ENCODE results near the gene KIF2B. TPM values are rescaled to one million over a fixed set of nuclear protein-coding genes. Genes with fewer than 3 reads are reported as not detected.

Gene KIF2B
- total RNA-seq, 1 donor from 2014 or later: not detected

DNA sequence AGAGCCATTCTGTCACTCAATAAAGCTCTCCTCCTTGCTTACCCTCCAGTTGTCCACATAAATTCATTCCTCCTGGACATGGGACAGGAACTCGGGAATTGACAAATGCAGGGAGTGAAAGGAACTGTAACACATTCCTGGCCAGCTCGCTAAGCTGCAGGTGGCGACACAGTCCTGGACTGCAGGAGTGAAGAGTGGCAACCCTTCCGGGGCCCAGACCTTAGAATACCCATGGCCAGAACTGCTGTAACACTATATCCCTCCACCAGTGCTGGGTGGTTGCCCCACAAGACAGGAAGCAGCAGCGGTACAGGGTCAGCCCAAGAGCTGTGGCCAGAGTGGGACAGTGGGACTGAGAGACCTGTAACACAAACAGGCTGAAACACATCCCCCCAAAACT, 30.3 kb upstream of the KIF2B start:
- Histone ChIP-seq H2AFZ (replicated peaks) (no peak overlapping the region), H3K27me3 (no peaks in the 10 kb centered on the region), H3F3A (ENCODE audit: low read depth) (no peaks in the 10 kb centered on the region), H4K20me1 (ENCODE audit: low read depth) (no peaks in the 10 kb centered on the region), H3K4me1 (no peaks in the 10 kb centered on the region), H3K36me3 (no peaks in the 10 kb centered on the region), H3K27ac (no peak overlapping the region), H3K4me3 (no peak overlapping the region), H3K9ac (no peak overlapping the region), H3K9me3 (ENCODE audit: low read depth) (no peaks in the 10 kb centered on the region), H3K4me2 (no peak overlapping the region), H3K79me2 (ENCODE audit: low read depth) (no peaks in the 10 kb centered on the region)
- no peaks in the 10 kb centered on the region for H3K9me3 Mint-ChIP-seq
- DNase-seq (ENCODE audit: low spot score): peak; percentile 2
- no peaks in the 10 kb centered on the region for H3K36me3 Mint-ChIP-seq
- no peaks in the 10 kb centered on the region for H3K27me3 Mint-ChIP-seq (ENCODE audit: insufficient read depth, low read depth)
- TF ChIP-seq EZH2 (IDR thresholded peaks at IDR 0.05): no peak
- TF ChIP-seq, protein P1, sequence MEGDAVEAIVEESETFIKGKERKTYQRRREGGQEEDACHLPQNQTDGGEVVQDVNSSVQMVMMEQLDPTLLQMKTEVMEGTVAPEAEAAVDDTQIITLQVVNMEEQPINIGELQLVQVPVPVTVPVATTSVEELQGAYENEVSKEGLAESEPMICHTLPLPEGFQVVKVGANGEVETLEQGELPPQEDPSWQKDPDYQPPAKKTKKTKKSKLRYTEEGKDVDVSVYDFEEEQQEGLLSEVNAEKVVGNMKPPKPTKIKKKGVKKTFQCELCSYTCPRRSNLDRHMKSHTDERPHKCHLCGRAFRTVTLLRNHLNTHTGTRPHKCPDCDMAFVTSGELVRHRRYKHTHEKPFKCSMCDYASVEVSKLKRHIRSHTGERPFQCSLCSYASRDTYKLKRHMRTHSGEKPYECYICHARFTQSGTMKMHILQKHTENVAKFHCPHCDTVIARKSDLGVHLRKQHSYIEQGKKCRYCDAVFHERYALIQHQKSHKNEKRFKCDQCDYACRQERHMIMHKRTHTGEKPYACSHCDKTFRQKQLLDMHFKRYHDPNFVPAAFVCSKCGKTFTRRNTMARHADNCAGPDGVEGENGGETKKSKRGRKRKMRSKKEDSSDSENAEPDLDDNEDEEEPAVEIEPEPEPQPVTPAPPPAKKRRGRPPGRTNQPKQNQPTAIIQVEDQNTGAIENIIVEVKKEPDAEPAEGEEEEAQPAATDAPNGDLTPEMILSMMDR (IDR thresholded peaks at IDR 0.05): no peak
- TF ChIP-seq EZH2phosphoT487 (IDR thresholded peaks at IDR 0.05): no peak
- H3K27ac Mint-ChIP-seq: no peak overlapping the region
- H3K4me3 Mint-ChIP-seq: no peak overlapping the region
- no peaks in the 10 kb centered on the region for H3K4me1 Mint-ChIP-seq

DNA sequence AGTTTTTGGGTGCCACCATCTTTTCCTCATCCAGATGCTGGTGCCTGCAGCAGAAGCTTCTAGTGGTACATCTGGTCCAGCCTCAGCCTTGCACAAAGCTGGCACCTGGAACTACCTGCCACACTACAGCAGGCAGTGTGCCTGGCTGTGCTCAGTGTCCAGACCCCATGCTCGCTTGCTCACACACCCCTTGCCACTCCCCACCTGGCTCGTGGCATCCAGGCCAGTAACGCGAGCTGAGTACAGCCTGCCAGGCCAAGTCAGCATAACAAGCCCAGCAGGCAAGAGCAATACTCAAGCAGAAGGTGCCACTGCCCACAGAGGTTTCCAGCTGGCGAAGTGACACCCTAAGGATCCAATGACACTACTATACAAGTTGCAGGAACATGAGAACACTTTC, 29.7 kb upstream of the KIF2B start:
- Mint-ChIP-seq H3K4me3 (no peak overlapping the region), H3K36me3 (no peaks in the 10 kb centered on the region), H3K9me3 (no peaks in the 10 kb centered on the region), H3K27me3 (ENCODE audit: insufficient read depth, low read depth) (no peaks in the 10 kb centered on the region), H3K4me1 (no peaks in the 10 kb centered on the region), H3K27ac (peak overlapping the region; percentile 1)
- Histone ChIP-seq H3K79me2 (ENCODE audit: low read depth) (no peaks in the 10 kb centered on the region), H3K27me3 (no peaks in the 10 kb centered on the region), H3K4me3 (no peak overlapping the region), H3K4me1 (no peaks in the 10 kb centered on the region), H3K4me2 (no peak overlapping the region), H3F3A (ENCODE audit: low read depth) (no peaks in the 10 kb centered on the region), H3K9ac (no peak overlapping the region), H3K27ac (no peak overlapping the region), H4K20me1 (ENCODE audit: low read depth) (no peaks in the 10 kb centered on the region), H3K36me3 (no peaks in the 10 kb centered on the region), H2AFZ (replicated peaks) (no peak overlapping the region), H3K9me3 (ENCODE audit: low read depth) (no peaks in the 10 kb centered on the region)
- TF ChIP-seq EZH2 (IDR thresholded peaks at IDR 0.05) (no peak), EZH2phosphoT487 (IDR thresholded peaks at IDR 0.05) (no peak)
- TF ChIP-seq, protein P1 (IDR thresholded peaks at IDR 0.05): no peak
- no peak for DNase-seq (ENCODE audit: low spot score)

DNA sequence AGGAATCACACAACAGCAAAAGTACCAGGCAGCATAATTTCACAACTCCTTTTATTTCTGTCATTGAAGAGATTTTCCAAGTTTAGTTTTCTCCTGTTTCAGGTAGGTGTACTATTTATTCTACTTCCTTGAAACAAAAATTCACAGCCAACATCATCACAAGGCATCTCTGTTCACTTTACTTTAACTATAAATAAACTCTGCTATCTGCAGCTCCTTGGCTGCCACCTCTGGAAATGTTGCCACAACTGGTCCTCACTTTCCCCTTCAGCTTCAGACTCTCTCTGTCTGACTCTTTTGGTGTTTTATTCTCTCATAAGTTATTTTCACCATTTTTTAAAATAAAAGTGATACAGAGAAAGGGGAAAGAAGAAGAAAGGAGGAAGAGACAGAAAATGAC, 27.9 kb upstream of the KIF2B start:
- Histone ChIP-seq H3K4me2 (no peak overlapping the region), H3K9me3 (ENCODE audit: low read depth) (no peaks in the 10 kb centered on the region), H3K79me2 (ENCODE audit: low read depth) (no peaks in the 10 kb centered on the region), H3K36me3 (no peaks in the 10 kb centered on the region), H3K4me3 (no peak overlapping the region), H3K4me1 (no peaks in the 10 kb centered on the region), H3K27me3 (no peaks in the 10 kb centered on the region), H3K9ac (no peak overlapping the region), H3K27ac (no peak overlapping the region), H3F3A (ENCODE audit: low read depth) (no peaks in the 10 kb centered on the region), H4K20me1 (ENCODE audit: low read depth) (no peaks in the 10 kb centered on the region), H2AFZ (replicated peaks) (no peak overlapping the region)
- no peak overlapping the region for H3K4me3 Mint-ChIP-seq
- no peak for DNase-seq (ENCODE audit: low spot score)
- no peaks in the 10 kb centered on the region for H3K27me3 Mint-ChIP-seq (ENCODE audit: insufficient read depth, low read depth)
- H3K36me3 Mint-ChIP-seq: no peaks in the 10 kb centered on the region
- H3K4me1 Mint-ChIP-seq: no peaks in the 10 kb centered on the region
- no peaks in the 10 kb centered on the region for H3K9me3 Mint-ChIP-seq
- TF ChIP-seq EZH2 (IDR thresholded peaks at IDR 0.05) (no peak), EZH2phosphoT487 (IDR thresholded peaks at IDR 0.05) (no peak)
- TF ChIP-seq, protein P1 (IDR thresholded peaks at IDR 0.05): no peak
- H3K27ac Mint-ChIP-seq: no peak overlapping the region
